OCI-LY7 (cell line): ENCODE data around the gene TGFBR3.

Experiments
- EZH2phosphoT487 ChIP-seq: fragments of 200-600 bp; sonication (generic); IDR thresholded peaks from 2 replicates; pipeline ENCODE4 v1.6.1; 2018; ENCODE audit warnings: low read depth, borderline replicate concordance, mild to moderate bottlenecking, mixed run types, antibody characterized with exemption, low read length, moderate library complexity, mixed read lengths
- TF ChIP-seq, protein P1 (sequence below): fragments of 200-600 bp; sonication (generic); conservative IDR thresholded peaks from 2 replicates; pipeline ENCODE4 v1.5.1; 2014; ENCODE audit warnings: mild to moderate bottlenecking, antibody characterized with exemption, low read length, moderate library complexity, mixed read lengths

DNA sequence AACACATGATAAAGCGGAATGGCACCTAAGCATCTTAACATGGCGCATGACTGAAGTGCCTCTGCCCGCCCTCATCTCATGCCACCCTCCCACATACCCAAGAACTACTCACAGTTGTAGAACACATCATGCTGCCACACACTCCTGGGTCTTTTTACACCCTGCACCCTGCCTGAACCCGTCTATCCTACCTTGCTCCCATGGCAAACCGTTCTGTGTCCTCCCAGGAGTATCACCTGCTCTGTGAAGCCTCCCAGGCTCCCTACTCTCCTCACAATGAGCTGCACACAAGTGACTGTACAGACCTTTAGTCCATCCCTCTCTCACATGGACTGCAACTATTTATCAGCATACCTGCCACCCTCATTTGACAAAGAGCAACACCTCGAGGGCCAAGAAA, 144.0 kb downstream of the TGFBR3 start:
- TF ChIP-seq, protein P1, sequence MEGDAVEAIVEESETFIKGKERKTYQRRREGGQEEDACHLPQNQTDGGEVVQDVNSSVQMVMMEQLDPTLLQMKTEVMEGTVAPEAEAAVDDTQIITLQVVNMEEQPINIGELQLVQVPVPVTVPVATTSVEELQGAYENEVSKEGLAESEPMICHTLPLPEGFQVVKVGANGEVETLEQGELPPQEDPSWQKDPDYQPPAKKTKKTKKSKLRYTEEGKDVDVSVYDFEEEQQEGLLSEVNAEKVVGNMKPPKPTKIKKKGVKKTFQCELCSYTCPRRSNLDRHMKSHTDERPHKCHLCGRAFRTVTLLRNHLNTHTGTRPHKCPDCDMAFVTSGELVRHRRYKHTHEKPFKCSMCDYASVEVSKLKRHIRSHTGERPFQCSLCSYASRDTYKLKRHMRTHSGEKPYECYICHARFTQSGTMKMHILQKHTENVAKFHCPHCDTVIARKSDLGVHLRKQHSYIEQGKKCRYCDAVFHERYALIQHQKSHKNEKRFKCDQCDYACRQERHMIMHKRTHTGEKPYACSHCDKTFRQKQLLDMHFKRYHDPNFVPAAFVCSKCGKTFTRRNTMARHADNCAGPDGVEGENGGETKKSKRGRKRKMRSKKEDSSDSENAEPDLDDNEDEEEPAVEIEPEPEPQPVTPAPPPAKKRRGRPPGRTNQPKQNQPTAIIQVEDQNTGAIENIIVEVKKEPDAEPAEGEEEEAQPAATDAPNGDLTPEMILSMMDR, result no peak
- no peak for TF ChIP-seq EZH2phosphoT487
